Measurements from ENCODE around the gene CTNNB1.

- TF ChIP-seq CTCF (IDR thresholded peaks at IDR 0.05; ENCODE audit: low read depth, low read length, poor library complexity, severe bottlenecking) (no peak), EZH2phosphoT487 (IDR thresholded peaks at IDR 0.05; ENCODE audit: borderline replicate concordance, low read length) (no peak)
These were observed 12.8 kb downstream of the CTNNB1 start for GRCh38 chr3:41212088-41212487.
